K562 (cell line): Measurements from ENCODE around the gene EHBP1. TPM values are rescaled to one million over a fixed set of nuclear protein-coding genes. Genes with fewer than 3 reads are reported as not detected.

Experiments used
- ATAC-seq: fragments of 200-7000 bp; cut with Tn5 transposase; 3 replicates; pipeline ENCODE4 v1.9.1; 2020; ENCODE audit warnings: moderate library complexity
- BruUV-seq: library from RNA; stranded (reverse); fragments of 400-500 nt; replicated peaks from 2 replicates; lab custom pipeline; 2021; lab: Mats Ljungman, UMichigan
- CTCF ChIA-PET: fragments of 300-600 bp; formaldehyde crosslinking; extraction: SDS; loops from one replicate; lab custom pipeline; 2021; ENCODE audit warnings: low intra/inter-chr PET ratio; lab: Yijun Ruan, JAX
- POLR2A ChIA-PET: fragments of 300-600, 350-650 bp; sonication (Branson Sonifier 250); formaldehyde crosslinking; extraction: SDS; loops from one replicate; lab custom pipeline; 2021; ENCODE audit warnings: antibody characterized with exemption, inconsistent platforms; lab: Yijun Ruan, JAX
- DNase-seq, 4 experiments: peaks; one replicate each; pipeline versions ENCODE4 v3.0.0 to v3.0.0-alpha.2; 2011 to 2018; ENCODE audit warnings: low spot score in 3 of 4, mixed read lengths in 3 of 4; ENCODE audit errors: extremely low read depth in 1 of 4
- FAIRE-seq: peaks from 2 replicates; lab custom pipeline; 2011; peaks lifted over from hg19 to GRCh38; lab: Jason Lieb, UNC
- H2AFZ ChIP-seq: 2 replicates; pipeline ENCODE4 v1.6.0; 2011; ENCODE audit warnings: low read depth, low read length, control low read depth, inconsistent platforms
- H3K27ac ChIP-seq: fragments of 200-600 bp; 3 replicates; pipeline ENCODE4 v1.8.0; 2011; ENCODE audit warnings: low read depth, mild to moderate bottlenecking, control low read depth, inconsistent platforms, low read length, moderate library complexity, mixed read lengths; ENCODE audit errors: extremely low read depth
- H3K27me3 ChIP-seq, 2 experiments: fragments of 300-600 bp in 1 of 2; 2 replicates in 1 of 2; 3 replicates in 1 of 2; pipeline versions ENCODE4 v1.6.0 to v1.8.0; 2011; ENCODE audit warnings: inconsistent platforms in 2 of 2, low read length in 2 of 2, mild to moderate bottlenecking in 1 of 2, mixed read lengths in 1 of 2, moderate library complexity in 1 of 2; ENCODE audit not compliant: control insufficient read depth in 2 of 2, insufficient read depth in 2 of 2
- H3K36me3 ChIP-seq: fragments of 300-600 bp; 3 replicates; pipeline ENCODE4 v1.8.0; 2011; ENCODE audit warnings: mild to moderate bottlenecking, low read length, inconsistent platforms; ENCODE audit not compliant: control insufficient read depth, insufficient read depth
- H3K4me1 ChIP-seq, 2 experiments: fragments of 200-600 bp in 1 of 2; replicated peaks in 1 of 2; 2 replicates in 1 of 2; 3 replicates in 1 of 2; pipeline versions ENCODE4 v1.5.1 to v1.8.0; 2011; ENCODE audit warnings: inconsistent platforms in 2 of 2, low read length in 2 of 2, mild to moderate bottlenecking in 1 of 2, mixed read lengths in 1 of 2, moderate library complexity in 1 of 2; ENCODE audit not compliant: control insufficient read depth in 2 of 2, insufficient read depth in 2 of 2
- H3K4me2 ChIP-seq: 2 replicates; pipeline ENCODE4 v1.6.1; 2011; ENCODE audit warnings: low read length, control low read depth, inconsistent platforms, mixed read lengths; ENCODE audit not compliant: insufficient read depth
- H3K4me3 ChIP-seq: fragments of 200-600 bp; sonication (generic), shearing (Covaris generic); 2 replicates; pipeline ENCODE4 v1.5.1; 2016; ENCODE audit warnings: control low read depth, inconsistent platforms
- H3K79me2 ChIP-seq: fragments of 200-600 bp; 3 replicates; pipeline ENCODE4 v1.8.0; 2011; ENCODE audit warnings: low read length, inconsistent platforms; ENCODE audit not compliant: control insufficient read depth, insufficient read depth
- H3K9ac ChIP-seq, 2 experiments: 2 replicates each; pipeline versions ENCODE4 v1.6.0 to v1.6.1; 2011; ENCODE audit warnings: low read depth in 2 of 2, low read length in 2 of 2, control low read depth in 1 of 2, inconsistent platforms in 1 of 2, mild to moderate bottlenecking in 1 of 2, mixed read lengths in 1 of 2; ENCODE audit not compliant: insufficient read depth in 1 of 2
- H3K9me1 ChIP-seq: one replicate; pipeline ENCODE4 v1.6.0; 2011; ENCODE audit warnings: inconsistent platforms, mild to moderate bottlenecking, low read length, moderate library complexity; ENCODE audit not compliant: control insufficient read depth, insufficient read depth
- H3K9me3 ChIP-seq: replicated peaks from 2 replicates; pipeline ENCODE4 v1.5.1; 2011; ENCODE audit warnings: low read depth, low read length, inconsistent platforms; ENCODE audit not compliant: control insufficient read depth, insufficient read depth
- H4K20me1 ChIP-seq: replicated peaks from 2 replicates; pipeline ENCODE4 v1.6.1; 2011; ENCODE audit warnings: low read length, inconsistent platforms, mixed read lengths; ENCODE audit not compliant: control insufficient read depth, insufficient read depth
- CHCHD3 ChIP-seq: fragments of 250-450 bp; sonication (Bioruptor Pico); IDR thresholded peaks from 2 replicates; pipeline ENCODE4 v2.1.2; 2022; ENCODE audit warnings: mild to moderate bottlenecking
- DNMT1 ChIP-seq: fragments of 450-650 bp; IDR thresholded peaks from 2 replicates; pipeline ENCODE4 v1.6.1; 2016; ENCODE audit warnings: antibody characterized with exemption, mild to moderate bottlenecking
- ETV6 ChIP-seq, 3 experiments: fragments of 150-350 bp in 1 of 3; sonication (generic) in 1 of 3; formaldehyde crosslinking in 1 of 3; IDR thresholded peaks; 2 replicates each; pipeline versions ENCODE4 v1.6.1 to v1.8.0; 2014 to 2022; ENCODE audit warnings: borderline replicate concordance in 2 of 3, low read depth in 2 of 3, antibody characterized with exemption in 1 of 3, low read length in 1 of 3, mild to moderate bottlenecking in 1 of 3, missing genetic modification reagents in 1 of 3
- GTF2F1 ChIP-seq: IDR thresholded peaks from 2 replicates; pipeline ENCODE4 v1.6.1; 2011; ENCODE audit warnings: low read depth, low read length, improper control_type of control experiment
- HEY1 ChIP-seq: fragments of 250-450 bp; sonication (Bioruptor Pico); IDR thresholded peaks from 2 replicates; pipeline ENCODE4 v1.5.0; 2020; ENCODE audit warnings: mild to moderate bottlenecking, moderate library complexity, borderline replicate concordance
- MTA1 ChIP-seq: fragments of 450-650 bp; IDR thresholded peaks from 2 replicates; pipeline ENCODE4 v1.6.1; 2017; ENCODE audit warnings: borderline replicate concordance
- MTA2 ChIP-seq: fragments of 450-650 bp; IDR thresholded peaks from 2 replicates; pipeline ENCODE4 v1.6.1; 2016; ENCODE audit warnings: low read depth
- NELFE ChIP-seq: IDR thresholded peaks from 2 replicates; pipeline ENCODE4 v1.6.1; 2011; ENCODE audit warnings: mild to moderate bottlenecking; ENCODE audit not compliant: insufficient read depth, insufficient read length
- PCBP2 ChIP-seq: fragments of 200-400 bp; formaldehyde crosslinking; IDR thresholded peaks from 2 replicates; pipeline ENCODE4 v1.6.1; 2018; ENCODE audit warnings: low read length, low read depth, mild to moderate bottlenecking, moderate library complexity; ENCODE audit not compliant: poor library complexity, severe bottlenecking
- PHF8 ChIP-seq: fragments of 200-600 bp; sonication (generic); IDR thresholded peaks from 2 replicates; pipeline ENCODE4 v1.6.1; 2012; ENCODE audit warnings: mixed run types, mild to moderate bottlenecking, inconsistent platforms, low read length, moderate library complexity, borderline replicate concordance
- ZFPM2 ChIP-seq: fragments of 250-450 bp; sonication (Bioruptor Pico); IDR thresholded peaks from 2 replicates; pipeline ENCODE4 v1.5.1; 2022; ENCODE audit warnings: mild to moderate bottlenecking
- ZNF253 ChIP-seq: fragments of 250-450 bp; sonication (Bioruptor Pico); conservative IDR thresholded peaks from 2 replicates; pipeline ENCODE4 v1.6.1; 2021; ENCODE audit warnings: mild to moderate bottlenecking
- ZNF586 ChIP-seq: fragments of 450-650 bp; formaldehyde crosslinking; conservative IDR thresholded peaks from 2 replicates; pipeline ENCODE4 v1.4.0; 2020; ENCODE audit warnings: mild to moderate bottlenecking, moderate library complexity
- ZNF695 ChIP-seq: fragments of 450-650 bp; formaldehyde crosslinking; IDR thresholded peaks from 2 replicates; pipeline ENCODE4 v1.4.0; 2020; ENCODE audit warnings: mild to moderate bottlenecking, moderate library complexity
- ZNF780A ChIP-seq: fragments of 250-450 bp; sonication (Bioruptor Pico); IDR thresholded peaks from 2 replicates; pipeline ENCODE4 v1.5.0; 2021; ENCODE audit warnings: mild to moderate bottlenecking
- in situ Hi-C: fragments of 300-500 bp; cut with MboI; formaldehyde crosslinking; loops from 4 replicates; pipeline ENCODE4 v1.15.0; 2018; ENCODE audit warnings: inconsistent platforms, mixed read lengths
- intact Hi-C: fragments of 100-400 bp; cut with micrococcal nuclease; formaldehyde crosslinking; loops from 2 replicates; pipeline ENCODE4 v1.14.2; 2022
- polyA plus RNA-seq, 8 experiments: library from polyadenylated mRNA; depleted of rRNA in 4 of 8; stranded (reverse) in 5 of 8; unstranded in 3 of 8; fragments of >200 nt; fragmentation: Nextera tagmentation in 2 of 8; fragmentation: Illumina TruSeq in 1 of 8; extraction: Ambion mirVana in 2 of 8; extraction: Trizol in 1 of 8; gene quantifications; 2 replicates each; pipeline versions ENCODE4 v1.2.1 to v1.2.3, GENCODE V29; 2011 to 2014; ENCODE audit warnings: inconsistent platforms in 1 of 8, missing spikeins in 1 of 8
- total RNA-seq, 7 experiments: library from RNA; depleted of rRNA in 6 of 7; stranded (reverse); fragments of >200 nt in 6 of 7; fragmentation: Illumina TruSeq in 2 of 7; extraction: Trizol in 2 of 7; gene quantifications; 2 replicates each; pipeline versions ENCODE4 v1.2.1 to v1.2.3, GENCODE V29; 2011 to 2021; ENCODE audit warnings: low replicate concordance in 1 of 7
- TF ChIP-seq, protein P1 (sequence below): sonication (generic); formaldehyde crosslinking; IDR thresholded peaks from 2 replicates; pipeline ENCODE4 v1.8.1; 2023; ENCODE audit warnings: missing genetic modification reagents, mild to moderate bottlenecking, borderline replicate concordance
- TF ChIP-seq, protein P2 (sequence below): fragments of 250-450 bp; sonication (Bioruptor Pico); IDR thresholded peaks from 2 replicates; pipeline ENCODE4 v1.8.0; 2022; ENCODE audit warnings: moderate library complexity, mild to moderate bottlenecking, inconsistent platforms

Gene EHBP1
- total and polyA plus RNA-seq, 9 of the 15 experiments (the other 6 are each of a cell fraction or from before 2014, with no cell fraction given): 8.9 to 26.6 (median 19.3) TPM

DNA sequence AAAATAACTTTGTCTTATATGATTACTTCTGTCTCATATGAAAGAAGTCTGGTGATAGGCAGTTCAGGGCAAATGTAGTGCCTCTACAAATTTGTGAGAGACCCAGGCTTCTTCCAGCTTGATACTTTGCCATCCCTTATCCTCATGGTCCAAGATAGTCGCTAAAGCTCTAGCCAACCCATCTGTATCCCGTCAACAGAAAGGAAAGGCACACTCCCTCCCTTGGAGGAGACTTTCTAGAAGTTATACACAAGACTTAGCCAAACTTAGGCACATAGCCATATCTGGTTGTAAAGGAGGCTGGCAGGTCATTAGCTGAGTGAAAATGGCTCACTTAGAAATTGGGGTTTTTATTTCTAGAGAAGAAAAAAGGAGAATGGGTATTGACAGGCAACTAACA, 14.3 kb upstream of the EHBP1 start (continued):
- TF ChIP-seq, protein P1, sequence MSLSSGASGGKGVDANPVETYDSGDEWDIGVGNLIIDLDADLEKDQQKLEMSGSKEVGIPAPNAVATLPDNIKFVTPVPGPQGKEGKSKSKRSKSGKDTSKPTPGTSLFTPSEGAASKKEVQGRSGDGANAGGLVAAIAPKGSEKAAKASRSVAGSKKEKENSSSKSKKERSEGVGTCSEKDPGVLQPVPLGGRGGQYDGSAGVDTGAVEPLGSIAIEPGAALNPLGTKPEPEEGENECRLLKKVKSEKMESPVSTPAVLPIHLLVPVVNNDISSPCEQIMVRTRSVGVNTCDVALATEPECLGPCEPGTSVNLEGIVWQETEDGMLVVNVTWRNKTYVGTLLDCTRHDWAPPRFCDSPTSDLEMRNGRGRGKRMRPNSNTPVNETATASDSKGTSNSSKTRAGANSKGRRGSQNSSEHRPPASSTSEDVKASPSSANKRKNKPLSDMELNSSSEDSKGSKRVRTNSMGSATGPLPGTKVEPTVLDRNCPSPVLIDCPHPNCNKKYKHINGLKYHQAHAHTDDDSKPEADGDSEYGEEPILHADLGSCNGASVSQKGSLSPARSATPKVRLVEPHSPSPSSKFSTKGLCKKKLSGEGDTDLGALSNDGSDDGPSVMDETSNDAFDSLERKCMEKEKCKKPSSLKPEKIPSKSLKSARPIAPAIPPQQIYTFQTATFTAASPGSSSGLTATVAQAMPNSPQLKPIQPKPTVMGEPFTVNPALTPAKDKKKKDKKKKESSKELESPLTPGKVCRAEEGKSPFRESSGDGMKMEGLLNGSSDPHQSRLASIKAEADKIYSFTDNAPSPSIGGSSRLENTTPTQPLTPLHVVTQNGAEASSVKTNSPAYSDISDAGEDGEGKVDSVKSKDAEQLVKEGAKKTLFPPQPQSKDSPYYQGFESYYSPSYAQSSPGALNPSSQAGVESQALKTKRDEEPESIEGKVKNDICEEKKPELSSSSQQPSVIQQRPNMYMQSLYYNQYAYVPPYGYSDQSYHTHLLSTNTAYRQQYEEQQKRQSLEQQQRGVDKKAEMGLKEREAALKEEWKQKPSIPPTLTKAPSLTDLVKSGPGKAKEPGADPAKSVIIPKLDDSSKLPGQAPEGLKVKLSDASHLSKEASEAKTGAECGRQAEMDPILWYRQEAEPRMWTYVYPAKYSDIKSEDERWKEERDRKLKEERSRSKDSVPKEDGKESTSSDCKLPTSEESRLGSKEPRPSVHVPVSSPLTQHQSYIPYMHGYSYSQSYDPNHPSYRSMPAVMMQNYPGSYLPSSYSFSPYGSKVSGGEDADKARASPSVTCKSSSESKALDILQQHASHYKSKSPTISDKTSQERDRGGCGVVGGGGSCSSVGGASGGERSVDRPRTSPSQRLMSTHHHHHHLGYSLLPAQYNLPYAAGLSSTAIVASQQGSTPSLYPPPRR (CRISPR knock-in tag): no peak
- no peak for TF ChIP-seq ZNF253 (CRISPR knock-in tag)

DNA sequence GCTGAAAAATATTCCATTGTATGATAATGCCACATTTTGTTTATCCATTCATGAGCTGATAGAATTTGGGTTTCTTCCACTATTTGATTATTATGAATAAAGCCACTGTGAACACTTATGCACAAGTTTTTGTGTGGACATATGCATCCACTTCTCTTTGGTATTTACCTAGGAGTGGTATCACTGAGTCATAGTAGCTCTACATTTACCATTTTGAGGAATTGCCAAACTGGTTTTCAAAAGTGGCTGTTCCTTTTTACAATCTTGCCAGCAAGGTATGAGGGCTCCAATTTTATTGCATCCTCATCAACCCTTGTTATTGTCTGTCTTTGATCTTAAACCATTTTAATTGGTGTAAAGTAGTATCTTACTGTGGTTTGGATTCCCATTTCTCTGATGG, 13.3 kb upstream of the EHBP1 start:
- H3K4me2 ChIP-seq: no peak overlapping the region
- DNase-seq: no peak
- in situ Hi-C loops (no loop called here), intact Hi-C loops (no loop called here)
- no peak for ATAC-seq
- no peaks in the 10 kb centered on the region for H3K79me2 ChIP-seq
- H3K27me3 ChIP-seq: peaks cover 4 to 7% of the 10 kb centered on the region in 2 experiments; a peak in 3 of 5 replicates
- no peak for FAIRE-seq
- BruUV-seq: no TSS peak
- H3K27ac ChIP-seq: no peak overlapping the region
- no peaks in the 10 kb centered on the region for H3K36me3 ChIP-seq
- H4K20me1 ChIP-seq: no peaks in the 10 kb centered on the region; the same call in 1 of the 2 replicates
- H3K9me1 ChIP-seq: no peaks in the 10 kb centered on the region
- CTCF ChIA-PET: no interaction called here
- H3K9ac ChIP-seq: no peak overlapping the region
- H2AFZ ChIP-seq: no peak overlapping the region
- H3K4me1 ChIP-seq: no peaks in the 10 kb centered on the region
- H3K9me3 ChIP-seq: no peaks in the 10 kb centered on the region
- POLR2A ChIA-PET: interaction anchor here (0.6 kb wide), 1 partner anchor 213 kb away, joined by 3 read pairs; no protein-coding TSS in a partner anchor
- no peak overlapping the region for H3K4me3 ChIP-seq
- no peak for TF ChIP-seq ZNF695 (CRISPR knock-in tag)
- no peak for TF ChIP-seq GTF2F1
- TF ChIP-seq MTA1: no peak
- no peak for TF ChIP-seq ZFPM2 (CRISPR knock-in tag)
- no peak for TF ChIP-seq ETV6 (IDR thresholded peaks at IDR 0.05; ENCODE audit: borderline replicate concordance in 1 of 2, low read depth in 2 of 2, low read length in 1 of 2)
- TF ChIP-seq ETV6 (CRISPR knock-in tag; IDR thresholded peaks at IDR 0.05; ENCODE audit: borderline replicate concordance): no peak
- no peak for TF ChIP-seq PCBP2
- no peak for TF ChIP-seq ZNF780A (CRISPR knock-in tag)
- no peak for TF ChIP-seq CHCHD3
- TF ChIP-seq, protein P2, sequence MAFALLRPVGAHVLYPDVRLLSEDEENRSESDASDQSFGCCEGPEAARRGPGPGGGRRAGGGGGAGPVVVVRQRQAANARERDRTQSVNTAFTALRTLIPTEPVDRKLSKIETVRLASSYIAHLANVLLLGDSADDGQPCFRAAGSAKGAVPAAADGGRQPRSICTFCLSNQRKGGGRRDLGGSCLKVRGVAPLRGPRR: no peak
- TF ChIP-seq DNMT1: no peak
- no peak for TF ChIP-seq NELFE
- no peak for TF ChIP-seq ZNF586 (CRISPR knock-in tag)
- no peak for TF ChIP-seq HEY1 (CRISPR knock-in tag)
- no peak for TF ChIP-seq PHF8
- no peak for TF ChIP-seq MTA2
